Astrocyte of the cerebellum (primary cell): Measurements from ENCODE around the gene AOC2.
A peak's percentile ranks its signal among the peaks of the same experiment; 100 is the strongest.

Experiments used
- DNase-seq: peaks from one replicate; pipeline ENCODE4 v3.0.0-alpha.2; 2011; ENCODE audit warnings: low read depth
- H3K4me3 ChIP-seq: 2 replicates; pipeline ENCODE4 v1.5.1; 2011; ENCODE audit warnings: mild to moderate bottlenecking, low read depth, low read length, moderate library complexity
- in situ Hi-C: cut with HindIII; loops from 2 replicates; pipeline ENCODE4 v1.10.0; 2017; ENCODE audit warnings: low sequenced_read_pairs
- TF ChIP-seq, protein P1 (sequence below): IDR thresholded peaks from 2 replicates; pipeline ENCODE4 v1.5.1; 2012; ENCODE audit warnings: low read length, low read depth, moderate library complexity, mild to moderate bottlenecking; ENCODE audit errors: missing control alignments

Gene AOC2

DNA sequence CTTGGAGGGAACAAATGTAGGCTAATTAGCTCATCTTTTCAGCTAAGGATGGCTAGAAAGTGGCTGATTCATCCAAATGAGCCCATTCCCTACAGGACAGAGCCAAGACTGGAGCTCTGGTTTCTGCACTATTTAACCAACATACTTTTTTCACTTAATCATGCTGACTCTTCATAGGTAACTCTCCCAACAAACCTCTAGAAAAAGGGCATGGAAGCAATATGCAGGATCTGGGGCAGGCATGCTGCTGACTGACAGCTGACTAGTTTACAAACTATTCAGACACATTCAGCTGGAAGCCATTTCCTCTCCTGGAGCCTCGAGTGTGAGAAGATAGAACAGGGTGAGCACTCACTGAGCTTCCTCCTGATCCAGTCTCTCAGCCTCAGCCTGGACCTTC is 26.5 kb upstream of the AOC2 start:
- DNase-seq = no peak
- TF ChIP-seq, protein P1, sequence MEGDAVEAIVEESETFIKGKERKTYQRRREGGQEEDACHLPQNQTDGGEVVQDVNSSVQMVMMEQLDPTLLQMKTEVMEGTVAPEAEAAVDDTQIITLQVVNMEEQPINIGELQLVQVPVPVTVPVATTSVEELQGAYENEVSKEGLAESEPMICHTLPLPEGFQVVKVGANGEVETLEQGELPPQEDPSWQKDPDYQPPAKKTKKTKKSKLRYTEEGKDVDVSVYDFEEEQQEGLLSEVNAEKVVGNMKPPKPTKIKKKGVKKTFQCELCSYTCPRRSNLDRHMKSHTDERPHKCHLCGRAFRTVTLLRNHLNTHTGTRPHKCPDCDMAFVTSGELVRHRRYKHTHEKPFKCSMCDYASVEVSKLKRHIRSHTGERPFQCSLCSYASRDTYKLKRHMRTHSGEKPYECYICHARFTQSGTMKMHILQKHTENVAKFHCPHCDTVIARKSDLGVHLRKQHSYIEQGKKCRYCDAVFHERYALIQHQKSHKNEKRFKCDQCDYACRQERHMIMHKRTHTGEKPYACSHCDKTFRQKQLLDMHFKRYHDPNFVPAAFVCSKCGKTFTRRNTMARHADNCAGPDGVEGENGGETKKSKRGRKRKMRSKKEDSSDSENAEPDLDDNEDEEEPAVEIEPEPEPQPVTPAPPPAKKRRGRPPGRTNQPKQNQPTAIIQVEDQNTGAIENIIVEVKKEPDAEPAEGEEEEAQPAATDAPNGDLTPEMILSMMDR = no peak
- in situ Hi-C loops = no loop called here
- no peak overlapping the region for H3K4me3 ChIP-seq

DNA sequence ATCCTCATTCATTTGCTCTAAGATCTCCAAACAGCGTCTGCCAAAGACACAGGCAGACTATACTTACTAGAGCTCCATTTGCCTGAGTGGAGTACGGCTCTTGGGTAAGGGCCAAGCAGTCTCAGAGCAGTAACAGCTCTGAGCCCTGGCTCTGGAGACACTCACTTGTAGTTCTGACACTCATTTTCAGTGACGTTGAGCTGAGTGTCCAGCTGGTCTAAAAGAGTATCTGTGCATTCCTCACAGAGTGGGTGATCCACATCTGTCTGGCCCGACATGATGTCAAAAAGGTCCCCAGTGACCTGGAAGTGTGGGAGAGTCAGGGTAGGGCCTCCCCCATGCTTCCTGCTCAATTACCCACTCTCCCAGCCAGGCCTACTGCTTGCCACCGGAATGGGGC is 26.0 kb upstream of the AOC2 start:
- DNase-seq = no peak
- in situ Hi-C loops = no loop called here
- no peak overlapping the region for H3K4me3 ChIP-seq
- TF ChIP-seq, protein P1 = no peak

DNA sequence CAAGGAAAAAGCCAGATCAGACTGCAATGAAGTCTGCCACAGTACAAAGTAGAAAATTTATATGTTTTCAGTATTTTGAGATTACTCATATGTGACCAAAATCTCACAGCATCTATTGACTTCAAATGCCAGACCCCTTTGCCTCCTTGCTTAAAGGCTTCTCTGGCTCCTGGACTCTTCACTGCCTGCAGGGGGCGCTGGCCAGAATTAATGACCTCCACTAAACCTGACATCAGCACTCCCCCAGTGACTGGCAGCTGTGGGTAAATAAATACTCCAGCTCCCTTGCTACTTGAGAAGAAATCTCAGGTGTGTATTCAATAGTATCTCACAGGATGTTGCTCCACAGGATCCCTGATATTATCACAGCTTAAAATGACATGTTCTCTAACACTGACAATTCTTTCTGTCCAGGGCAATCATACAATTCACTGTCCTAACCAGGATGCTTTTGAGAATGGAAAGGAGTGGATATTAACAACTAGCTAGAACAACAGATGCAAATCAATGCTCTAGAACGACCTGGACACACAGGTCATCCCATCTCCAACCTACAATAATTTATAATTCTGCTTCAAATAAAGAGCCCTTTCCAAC is 24.3 kb upstream of the AOC2 start:
- in situ Hi-C loops = no loop called here
- DNase-seq = no peak
- TF ChIP-seq, protein P1 = peak; percentile 84
- H3K4me3 ChIP-seq = no peak overlapping the region

- no peak for DNase-seq
- TF ChIP-seq, protein P1 = no peak
- in situ Hi-C loops = no loop called here
- no peak overlapping the region for H3K4me3 ChIP-seq
These were observed 23.2 kb upstream of the AOC2 start for GRCh38 chr17:42821176-42821575.

DNA sequence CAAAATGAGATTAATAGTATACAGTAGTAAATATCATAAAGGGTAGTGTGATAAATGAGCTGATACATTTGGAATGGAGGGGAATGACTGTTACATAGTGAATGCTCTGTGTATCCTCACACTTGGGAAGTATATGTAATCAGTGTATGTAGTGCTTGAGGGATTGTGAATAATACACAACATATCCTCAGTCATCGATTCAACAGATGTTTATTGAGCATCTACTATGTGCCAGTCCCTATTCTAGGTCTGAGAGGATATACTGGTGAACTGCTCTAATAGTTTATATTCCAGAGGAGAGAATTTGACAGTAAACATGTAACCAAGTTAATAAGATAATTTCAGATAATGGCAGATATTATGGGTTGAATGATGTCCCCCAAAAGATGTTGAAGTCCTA is 16.9 kb upstream of the AOC2 start:
- no peak overlapping the region for H3K4me3 ChIP-seq
- no peak for DNase-seq
- in situ Hi-C loops = no loop called here
- TF ChIP-seq, protein P1 = no peak

GRCh38 chr17:42830971-42831370 is 13.4 kb upstream of the AOC2 start:
- no peak overlapping the region for H3K4me3 ChIP-seq
- in situ Hi-C loops = no loop called here
- TF ChIP-seq, protein P1 = no peak
- no peak for DNase-seq
